Activated CD8-positive, alpha-beta memory T cell treated with anti-CD3 and anti-CD28 coated beads, Interleukin-2, amount 10 ng/mL, durations not matched to agents 7 days and 5 days (primary cell): ENCODE data around the gene COPB1. TPM values are rescaled to one million over a fixed set of nuclear protein-coding genes. Genes with fewer than 3 reads are reported as not detected.

ENCODE experiments used
- ATAC-seq: fragments of 150-1000 bp; cut with Tn5 transposase; one replicate; pipeline ENCODE4 v1.10.0; 2021; ENCODE audit warnings: moderate library complexity
- CTCF ChIA-PET: fragments of 350-600 bp; sonication (Branson Sonifier 250); formaldehyde crosslinking; loops from one replicate; lab custom pipeline; 2021; ENCODE audit warnings: antibody characterized with exemption; lab: Charles Lee
- DNase-seq: peaks from one replicate; pipeline ENCODE4 v3.0.0-alpha.2; 2020
- H3K27ac Mint-ChIP-seq: one replicate; pipeline ENCODE4 v1.8.0; 2021; ENCODE audit warnings: mild to moderate bottlenecking, mixed read lengths
- H3K27me3 Mint-ChIP-seq: one replicate; pipeline ENCODE4 v1.8.0; 2021; ENCODE audit warnings: mixed read lengths
- H3K36me3 Mint-ChIP-seq: one replicate; pipeline ENCODE4 v1.8.0; 2021; ENCODE audit warnings: mild to moderate bottlenecking, mixed read lengths
- H3K4me1 Mint-ChIP-seq: one replicate; pipeline ENCODE4 v1.8.0; 2021; ENCODE audit warnings: mixed read lengths
- H3K4me3 Mint-ChIP-seq: one replicate; pipeline ENCODE4 v1.8.0; 2021; ENCODE audit warnings: mild to moderate bottlenecking, moderate library complexity, mixed read lengths
- H3K9me3 Mint-ChIP-seq: one replicate; pipeline ENCODE4 v1.8.0; 2022; ENCODE audit warnings: low read depth, mixed read lengths
- total RNA-seq, 2 experiments: library from RNA; stranded (reverse); gene quantifications; one replicate each; pipeline ENCODE4 v1.2.3, GENCODE V29; 2021

COPB1 gene
- total RNA-seq, 2 experiments from 2014 or later: 74.7 to 106 TPM

- CTCF ChIA-PET: no interaction called here
- no peak overlapping the region for H3K4me3 Mint-ChIP-seq
- no peak overlapping the region for H3K27ac Mint-ChIP-seq
- no peak for ATAC-seq
- no peaks in the 10 kb centered on the region for H3K27me3 Mint-ChIP-seq
- DNase-seq: no peak
- peaks cover 12% of the 10 kb centered on the region for H3K36me3 Mint-ChIP-seq
- H3K4me1 Mint-ChIP-seq: no peaks in the 10 kb centered on the region
- H3K9me3 Mint-ChIP-seq: no peaks in the 10 kb centered on the region
These were observed 30.3 kb upstream of the COPB1 start for GRCh38 chr11:14529951-14530350.

GRCh38 chr11:14529321-14529720 is 29.7 kb upstream of the COPB1 start:
- Mint-ChIP-seq H3K4me3 (no peak overlapping the region), H3K27ac (no peak overlapping the region), H3K4me1 (no peaks in the 10 kb centered on the region), H3K36me3 (peaks cover 12% of the 10 kb centered on the region), H3K9me3 (no peaks in the 10 kb centered on the region), H3K27me3 (no peaks in the 10 kb centered on the region)
- CTCF ChIA-PET: no interaction called here
- ATAC-seq: no peak
- DNase-seq: no peak

GRCh38 chr11:14522801-14523200 is 23.2 kb upstream of the COPB1 start:
- no peak for ATAC-seq
- H3K9me3 Mint-ChIP-seq: no peaks in the 10 kb centered on the region
- peaks cover 24% of the 10 kb centered on the region for H3K4me1 Mint-ChIP-seq
- CTCF ChIA-PET: interaction anchor here (2.3 to 2.8 kb wide), 2 partner anchors 15 to 385 kb away, joined by 6 to 17 read pairs; no protein-coding TSS in a partner anchor
- H3K36me3 Mint-ChIP-seq: peaks cover 19% of the 10 kb centered on the region
- DNase-seq: no peak
- H3K27ac Mint-ChIP-seq: no peak overlapping the region
- no peaks in the 10 kb centered on the region for H3K27me3 Mint-ChIP-seq
- no peak overlapping the region for H3K4me3 Mint-ChIP-seq

GRCh38 chr11:14522245-14522644 is 22.6 kb upstream of the COPB1 start:
- Mint-ChIP-seq H3K4me3 (no peak overlapping the region), H3K36me3 (peaks cover 25% of the 10 kb centered on the region), H3K4me1 (peaks cover 29% of the 10 kb centered on the region), H3K27ac (no peak overlapping the region), H3K27me3 (no peaks in the 10 kb centered on the region), H3K9me3 (no peaks in the 10 kb centered on the region)
- CTCF ChIA-PET: interaction anchor here (2.3 to 2.8 kb wide), 2 partner anchors 15 to 385 kb away, joined by 6 to 17 read pairs; no protein-coding TSS in a partner anchor
- no peak for DNase-seq
- no peak for ATAC-seq

GRCh38 chr11:14520747-14521151 is 21.1 kb upstream of the COPB1 start:
- Mint-ChIP-seq H3K36me3 (peaks cover 29% of the 10 kb centered on the region), H3K4me3 (peak overlapping the region; percentile 90), H3K4me1 (peaks cover 31% of the 10 kb centered on the region), H3K27me3 (no peaks in the 10 kb centered on the region), H3K27ac (peak overlapping the region; percentile 95), H3K9me3 (no peaks in the 10 kb centered on the region)
- DNase-seq (no peak), ATAC-seq (no peak)
- CTCF ChIA-PET: interaction anchor here (0.7 to 2.9 kb wide), 12 partner anchors 11 to 386 kb away, joined by 3 to 26 read pairs (median 4); partner anchors contain the start of gene CYP2R1

- ATAC-seq (peak; percentile 93), DNase-seq (peak; percentile 98)
- CTCF ChIA-PET: interaction anchor here (0.7 to 2.9 kb wide), 13 partner anchors 10 to 387 kb away, joined by 3 to 26 read pairs (median 4); partner anchors contain the start of gene CYP2R1
- Mint-ChIP-seq H3K4me3 (peak within 1 kb of the TSS; percentile 90), H3K27me3 (no peaks in the 10 kb centered on the region), H3K4me1 (peaks cover 31% of the 10 kb centered on the region), H3K36me3 (peaks cover 29% of the 10 kb centered on the region), H3K9me3 (no peaks in the 10 kb centered on the region), H3K27ac (peak within 1 kb of the TSS; percentile 95)
These were observed 20.5 kb upstream of the COPB1 start, which contains the start of gene PSMA1 for GRCh38 chr11:14519917-14520746. Gene PSMA1, minus strand, starts transcription at chr11:14520386. Its CDS starts 87 bp downstream, at chr11:14520299.

- H3K9me3 Mint-ChIP-seq: no peaks in the 10 kb centered on the region
- peak; percentile 20 for ATAC-seq
These were observed 19.9 kb upstream of the COPB1 start for GRCh38 chr11:14519597-14519916.

GRCh38 chr11:14518820-14519219 is 19.2 kb upstream of the COPB1 start:
- H3K36me3 Mint-ChIP-seq: peaks cover 35% of the 10 kb centered on the region
- H3K4me3 Mint-ChIP-seq: peak overlapping the region; percentile 90
- H3K4me1 Mint-ChIP-seq: peaks cover 34% of the 10 kb centered on the region
- peak overlapping the region; percentile 95 for H3K27ac Mint-ChIP-seq
- H3K9me3 Mint-ChIP-seq: no peaks in the 10 kb centered on the region
- CTCF ChIA-PET: interaction anchor here (1.8 to 3.4 kb wide), 5 partner anchors 18 to 389 kb away, joined by 7 to 26 read pairs (median 16); no protein-coding TSS in a partner anchor
- no peak for ATAC-seq
- H3K27me3 Mint-ChIP-seq: no peaks in the 10 kb centered on the region
- no peak for DNase-seq

More at GRCh38 chr11:14519597-14519916, 19.9 kb upstream of the COPB1 start:
- CTCF ChIA-PET: interaction anchor here (1.3 to 2.9 kb wide), 7 partner anchors 10 to 388 kb away, joined by 4 to 26 read pairs (median 8); partner anchors contain the start of gene CYP2R1
- Mint-ChIP-seq H3K4me3 (peak overlapping the region; percentile 90), H3K36me3 (peaks cover 32% of the 10 kb centered on the region), H3K27ac (peak overlapping the region; percentile 95), H3K27me3 (no peaks in the 10 kb centered on the region), H3K4me1 (peaks cover 33% of the 10 kb centered on the region)
- DNase-seq: no peak

- Mint-ChIP-seq H3K9me3 (no peaks in the 10 kb centered on the region), H3K27me3 (no peaks in the 10 kb centered on the region), H3K4me1 (peaks cover 34% of the 10 kb centered on the region), H3K4me3 (no peak overlapping the region), H3K27ac (no peak overlapping the region), H3K36me3 (peaks cover 54% of the 10 kb centered on the region)
- DNase-seq (no peak), ATAC-seq (no peak)
- CTCF ChIA-PET: no interaction called here
These were observed 14.2 kb upstream of the COPB1 start for GRCh38 chr11:14513800-14514199.

GRCh38 chr11:14506532-14506931 is 6.9 kb upstream of the COPB1 start:
- Mint-ChIP-seq H3K4me3 (no peak overlapping the region), H3K4me1 (peaks cover 26% of the 10 kb centered on the region), H3K27me3 (no peaks in the 10 kb centered on the region), H3K36me3 (peaks cover 60% of the 10 kb centered on the region), H3K9me3 (no peaks in the 10 kb centered on the region), H3K27ac (no peak overlapping the region)
- CTCF ChIA-PET: no interaction called here
- DNase-seq (no peak), ATAC-seq (peak; percentile 12)

GRCh38 chr11:14503023-14503422 is 3.4 kb upstream of the COPB1 start:
- Mint-ChIP-seq H3K36me3 (peaks cover 39% of the 10 kb centered on the region), H3K27me3 (no peaks in the 10 kb centered on the region), H3K27ac (no peak overlapping the region), H3K4me3 (no peak overlapping the region), H3K9me3 (no peaks in the 10 kb centered on the region), H3K4me1 (peaks cover 27% of the 10 kb centered on the region)
- no peak for DNase-seq
- CTCF ChIA-PET: interaction anchor here (0.7 to 1.5 kb wide), 3 partner anchors 15 to 405 kb away, joined by 3 to 6 read pairs (median 3); no protein-coding TSS in a partner anchor
- no peak for ATAC-seq

- no peak overlapping the region for H3K27ac Mint-ChIP-seq
- peaks cover 34% of the 10 kb centered on the region for H3K4me1 Mint-ChIP-seq
- no peaks in the 10 kb centered on the region for H3K27me3 Mint-ChIP-seq
- peaks cover 41% of the 10 kb centered on the region for H3K36me3 Mint-ChIP-seq
- CTCF ChIA-PET: interaction anchor here (1.5 kb wide), 1 partner anchor 406 kb away, joined by 6 read pairs; no protein-coding TSS in a partner anchor
- no peaks in the 10 kb centered on the region for H3K9me3 Mint-ChIP-seq
- ATAC-seq (no peak), DNase-seq (no peak)
- H3K4me3 Mint-ChIP-seq: no peak overlapping the region
These were observed 2.4 kb upstream of the COPB1 start for GRCh38 chr11:14502039-14502438.

- peaks cover 34% of the 10 kb centered on the region for H3K4me1 Mint-ChIP-seq
- H3K27me3 Mint-ChIP-seq: no peaks in the 10 kb centered on the region
- DNase-seq (peak; percentile 75), ATAC-seq (peak; percentile 51)
- H3K4me3 Mint-ChIP-seq: peak overlapping the region; percentile 79
- H3K9me3 Mint-ChIP-seq: no peaks in the 10 kb centered on the region
- CTCF ChIA-PET: interaction anchor here (0.7 to 3.2 kb wide), 9 partner anchors 11 to 575 kb away, joined by 3 to 22 read pairs (median 4); partner anchors contain the start of gene PSMA1
- peak overlapping the region; percentile 97 for H3K27ac Mint-ChIP-seq
- H3K36me3 Mint-ChIP-seq: peaks cover 34% of the 10 kb centered on the region
These were observed 605 bp upstream of the COPB1 start for GRCh38 chr11:14500181-14500651.
